ENCODE results near the gene PRR13. TPM values are rescaled to one million over a fixed set of nuclear protein-coding genes. Genes with fewer than 3 reads are reported as not detected.

Gene PRR13
- total RNA-seq, 3 donors from 2014 or later (not counting 1 experiment from before 2014, with no cell fraction given): 214 to 233 (median 231) TPM

- no peak overlapping the region for H3K27ac ChIP-seq (ENCODE audit: low read length)
- intact Hi-C loops (cut with micrococcal nuclease): no loop called here
- 92% methylated on average over 2 of the region's 3 CpGs for WGBS (ENCODE audit: insufficient coverage)
- Mint-ChIP-seq H3K36me3 (peaks cover 38% of the 10 kb centered on the region), H3K27ac (peak overlapping the region; percentile 22 to 41), H3K4me3 (no peak overlapping the region), H3K4me1 (peaks cover 34 to 37% of the 10 kb centered on the region in 2 donors), H3K9me3 (no peaks in the 10 kb centered on the region), H3K27me3 (ENCODE audit: low read depth in 2 of 2) (no peaks in the 10 kb centered on the region)
- no peak for TF ChIP-seq CTCF (IDR thresholded peaks at IDR 0.05)
- DNase-seq: no peak
- H3K27me3 ChIP-seq (ENCODE audit: control insufficient read depth, insufficient read depth, low read length): no peaks in the 10 kb centered on the region
- no peak overlapping the region for H3K4me3 ChIP-seq (ENCODE audit: low read length)
- no peaks in the 10 kb centered on the region for H3K9me3 ChIP-seq (ENCODE audit: control insufficient read depth, insufficient read depth, low read length)
- no peaks in the 10 kb centered on the region for H3K4me1 ChIP-seq (ENCODE audit: control insufficient read depth, insufficient read depth, low read length)
- H3K36me3 ChIP-seq (ENCODE audit: control insufficient read depth, insufficient read depth, low read length): peaks cover 99% of the 10 kb centered on the region
- no peak for ATAC-seq
These were observed 21.4 kb downstream of the PRR13 start for GRCh38 chr12:53462935-53463334.

GRCh38 chr12:53463802-53464560 is 22.4 kb downstream of the PRR13 start:
- H3K27ac ChIP-seq (ENCODE audit: low read length): no peak overlapping the region
- no peaks in the 10 kb centered on the region for H3K9me3 ChIP-seq (ENCODE audit: control insufficient read depth, insufficient read depth, low read length)
- no peak for ATAC-seq
- 87% methylated on average over 5 of the region's 5 CpGs for WGBS (ENCODE audit: insufficient coverage)
- Mint-ChIP-seq H3K9me3 (no peaks in the 10 kb centered on the region), H3K27me3 (ENCODE audit: low read depth in 2 of 2) (no peaks in the 10 kb centered on the region), H3K36me3 (peaks cover 48% of the 10 kb centered on the region), H3K27ac (peak overlapping the region; percentile 20 to 31), H3K4me1 (peaks cover 37 to 41% of the 10 kb centered on the region in 2 donors), H3K4me3 (no peak overlapping the region)
- no peaks in the 10 kb centered on the region for H3K4me1 ChIP-seq (ENCODE audit: control insufficient read depth, insufficient read depth, low read length)
- H3K4me3 ChIP-seq (ENCODE audit: low read length): no peak overlapping the region
- no peak for TF ChIP-seq CTCF (IDR thresholded peaks at IDR 0.05)
- no peak for DNase-seq
- H3K36me3 ChIP-seq (ENCODE audit: control insufficient read depth, insufficient read depth, low read length): peaks cover 97% of the 10 kb centered on the region
- intact Hi-C loops (cut with micrococcal nuclease): no loop called here
- H3K27me3 ChIP-seq (ENCODE audit: control insufficient read depth, insufficient read depth, low read length): no peaks in the 10 kb centered on the region

DNA sequence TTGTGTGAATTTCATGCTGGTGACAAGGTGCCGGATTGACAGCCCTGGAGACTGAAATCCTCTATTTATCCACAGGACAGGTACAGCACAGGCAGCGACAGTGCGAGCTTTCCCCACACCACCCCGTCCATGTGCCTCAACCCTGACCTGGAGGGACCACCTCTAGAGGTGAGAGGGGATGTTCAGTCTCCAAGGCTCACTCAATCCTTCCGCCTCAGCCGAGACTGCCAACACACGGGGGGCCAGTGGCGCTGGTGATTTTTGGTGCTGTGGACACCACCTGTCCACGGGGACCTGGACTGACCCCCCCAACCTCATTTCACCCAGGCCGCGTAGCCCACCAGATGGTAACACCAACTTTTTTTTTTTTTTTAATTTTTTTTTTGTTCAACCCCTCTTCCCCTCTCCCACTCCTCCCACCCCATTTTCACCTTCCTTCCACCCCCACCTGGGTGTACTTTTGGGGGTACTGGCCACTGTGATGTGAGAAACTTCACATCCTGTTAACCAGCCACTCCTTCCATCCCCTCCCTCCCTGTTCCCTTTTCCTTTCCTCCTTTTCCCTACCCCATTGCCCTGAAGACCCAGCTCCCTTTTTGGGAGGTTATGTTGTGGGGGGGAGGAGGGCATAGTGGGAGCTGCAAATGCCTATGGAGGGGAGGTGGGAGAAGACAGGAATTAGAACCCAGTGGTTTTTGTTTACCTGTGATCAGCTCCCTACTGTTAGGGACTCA is 23.3 kb downstream of the PRR13 start:
- Mint-ChIP-seq H3K36me3 (peaks cover 48% of the 10 kb centered on the region), H3K27ac (peak overlapping the region; percentile 31 to 64), H3K4me3 (no peak overlapping the region), H3K9me3 (no peaks in the 10 kb centered on the region), H3K27me3 (ENCODE audit: low read depth in 2 of 2) (no peaks in the 10 kb centered on the region), H3K4me1 (peaks cover 37 to 41% of the 10 kb centered on the region in 2 donors)
- WGBS (ENCODE audit: insufficient coverage): 97% methylated on average over 10 of the region's 11 CpGs
- Histone ChIP-seq H3K27ac (ENCODE audit: low read length) (no peak overlapping the region), H3K9me3 (ENCODE audit: control insufficient read depth, insufficient read depth, low read length) (no peaks in the 10 kb centered on the region), H3K4me1 (ENCODE audit: control insufficient read depth, insufficient read depth, low read length) (no peaks in the 10 kb centered on the region), H3K36me3 (ENCODE audit: control insufficient read depth, insufficient read depth, low read length) (peaks cover 97% of the 10 kb centered on the region), H3K27me3 (ENCODE audit: control insufficient read depth, insufficient read depth, low read length) (no peaks in the 10 kb centered on the region), H3K4me3 (ENCODE audit: low read length) (no peak overlapping the region)
- intact Hi-C loops (cut with micrococcal nuclease): no loop called here
- DNase-seq (no peak), ATAC-seq (peak in 1 of 3 donors; percentile 13)
- TF ChIP-seq CTCF (IDR thresholded peaks at IDR 0.05): no peak
